ENCODE data around the gene N4BP2L1. TPM values are rescaled to one million over a fixed set of nuclear protein-coding genes. Genes with fewer than 3 reads are reported as not detected.

N4BP2L1 gene
- total RNA-seq, 4 donors from 2014 or later, result 15.0 to 38.7 (median 23.8) TPM

DNA sequence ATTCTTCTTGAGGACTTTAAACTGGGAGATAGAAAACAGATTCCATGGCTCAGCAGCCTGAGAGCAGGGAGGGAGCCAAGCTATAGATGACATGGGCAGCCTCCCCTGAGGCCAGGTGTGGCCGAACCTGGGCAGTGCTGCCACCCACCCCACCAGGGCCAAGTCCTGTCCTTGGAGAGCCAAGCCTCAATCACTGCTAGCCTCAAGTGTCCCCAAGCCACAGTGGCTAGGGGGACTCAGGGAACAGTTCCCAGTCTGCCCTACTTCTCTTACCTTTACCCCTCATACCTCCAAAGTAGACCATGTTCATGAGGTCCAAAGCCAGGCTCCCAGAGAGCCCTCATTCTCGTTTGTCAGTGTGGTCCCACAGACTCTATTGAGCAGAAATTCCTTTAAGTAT is 8.1 kb downstream of the N4BP2L1 start:
- no peak for DNase-seq
- no peaks in the 10 kb centered on the region for H3K9me3 ChIP-seq
- H3K27me3 ChIP-seq, result no peaks in the 10 kb centered on the region
- intact Hi-C loops (cut with DNase I), result no loop called here
- H3K36me3 ChIP-seq, result no peaks in the 10 kb centered on the region
- no peak overlapping the region for H3K27ac ChIP-seq
- no peak overlapping the region for H3K4me3 ChIP-seq (replicated peaks in 1 of 3)
- H3K4me1 ChIP-seq, result no peaks in the 10 kb centered on the region
- TF ChIP-seq, protein P1, sequence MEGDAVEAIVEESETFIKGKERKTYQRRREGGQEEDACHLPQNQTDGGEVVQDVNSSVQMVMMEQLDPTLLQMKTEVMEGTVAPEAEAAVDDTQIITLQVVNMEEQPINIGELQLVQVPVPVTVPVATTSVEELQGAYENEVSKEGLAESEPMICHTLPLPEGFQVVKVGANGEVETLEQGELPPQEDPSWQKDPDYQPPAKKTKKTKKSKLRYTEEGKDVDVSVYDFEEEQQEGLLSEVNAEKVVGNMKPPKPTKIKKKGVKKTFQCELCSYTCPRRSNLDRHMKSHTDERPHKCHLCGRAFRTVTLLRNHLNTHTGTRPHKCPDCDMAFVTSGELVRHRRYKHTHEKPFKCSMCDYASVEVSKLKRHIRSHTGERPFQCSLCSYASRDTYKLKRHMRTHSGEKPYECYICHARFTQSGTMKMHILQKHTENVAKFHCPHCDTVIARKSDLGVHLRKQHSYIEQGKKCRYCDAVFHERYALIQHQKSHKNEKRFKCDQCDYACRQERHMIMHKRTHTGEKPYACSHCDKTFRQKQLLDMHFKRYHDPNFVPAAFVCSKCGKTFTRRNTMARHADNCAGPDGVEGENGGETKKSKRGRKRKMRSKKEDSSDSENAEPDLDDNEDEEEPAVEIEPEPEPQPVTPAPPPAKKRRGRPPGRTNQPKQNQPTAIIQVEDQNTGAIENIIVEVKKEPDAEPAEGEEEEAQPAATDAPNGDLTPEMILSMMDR (IDR thresholded peaks at IDR 0.05), result no peak
- no peak for TF ChIP-seq POLR2A (IDR thresholded peaks at IDR 0.05)
- WGBS, 2 donors, result 92 to 95% methylated on average over 2 of the region's 2 CpGs

DNA sequence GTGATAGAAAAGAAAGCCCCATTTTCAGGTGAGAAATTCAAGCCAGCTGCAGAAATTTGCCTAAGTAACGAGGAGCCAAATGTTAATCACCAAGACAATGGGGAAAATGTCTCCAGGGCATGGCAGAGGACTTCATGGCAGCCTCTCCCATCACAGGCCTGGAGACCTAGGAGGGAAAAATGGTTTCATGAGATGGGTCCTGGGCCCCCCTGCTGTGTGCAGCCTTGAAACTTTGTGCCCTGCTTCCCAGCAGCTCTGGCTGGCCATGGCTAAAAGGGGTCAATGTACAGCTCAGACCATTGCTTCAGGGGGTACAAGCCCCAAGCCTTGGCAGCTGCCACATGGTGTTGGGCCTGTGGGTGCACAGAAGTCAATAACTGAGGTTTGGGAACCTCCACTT is 9.9 kb downstream of the N4BP2L1 start:
- Histone ChIP-seq H3K4me3 (replicated peaks in 1 of 3) (no peak overlapping the region), H3K36me3 (no peaks in the 10 kb centered on the region), H3K9me3 (no peaks in the 10 kb centered on the region), H3K27me3 (no peaks in the 10 kb centered on the region), H3K4me1 (no peaks in the 10 kb centered on the region), H3K27ac (no peak overlapping the region)
- intact Hi-C loops (cut with DNase I), result no loop called here
- DNase-seq, result no peak
- 96 to 100% methylated on average over 1 of the region's 1 CpG for WGBS, 2 donors
- TF ChIP-seq POLR2A (IDR thresholded peaks at IDR 0.05), result no peak
- TF ChIP-seq, protein P1 (IDR thresholded peaks at IDR 0.05), result no peak

DNA sequence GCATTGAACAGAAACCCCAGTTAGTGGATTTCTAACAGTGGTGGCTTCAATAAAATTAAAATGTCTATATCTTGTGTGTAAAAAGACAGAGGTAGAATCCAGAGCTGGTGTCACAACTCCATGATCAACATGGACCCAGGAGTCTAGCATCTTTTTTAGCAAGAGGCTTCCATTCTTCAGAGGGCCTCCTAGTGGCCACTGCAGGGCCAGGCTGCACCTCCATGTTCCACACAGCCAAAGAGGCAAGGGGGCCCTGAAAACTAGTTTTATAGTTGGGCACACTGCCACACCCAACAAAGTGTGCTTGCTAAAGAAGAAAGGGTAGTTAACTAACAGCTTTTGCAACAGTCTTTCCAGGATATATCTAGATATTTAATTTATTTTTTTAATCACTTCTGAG is 12.9 kb downstream of the N4BP2L1 start:
- no peaks in the 10 kb centered on the region for H3K9me3 ChIP-seq
- intact Hi-C loops (cut with DNase I), result no loop called here
- no peak for DNase-seq
- no peak overlapping the region for H3K4me3 ChIP-seq (replicated peaks in 1 of 3)
- no peak overlapping the region for H3K27ac ChIP-seq
- H3K27me3 ChIP-seq, result no peaks in the 10 kb centered on the region
- TF ChIP-seq POLR2A (IDR thresholded peaks at IDR 0.05), result no peak
- TF ChIP-seq, protein P1 (IDR thresholded peaks at IDR 0.05), result peak in 1 of 6 experiments; percentile 33
- H3K36me3 ChIP-seq, result no peaks in the 10 kb centered on the region
- peaks cover 2% of the 10 kb centered on the region in 2 donors for H3K4me1 ChIP-seq

DNA sequence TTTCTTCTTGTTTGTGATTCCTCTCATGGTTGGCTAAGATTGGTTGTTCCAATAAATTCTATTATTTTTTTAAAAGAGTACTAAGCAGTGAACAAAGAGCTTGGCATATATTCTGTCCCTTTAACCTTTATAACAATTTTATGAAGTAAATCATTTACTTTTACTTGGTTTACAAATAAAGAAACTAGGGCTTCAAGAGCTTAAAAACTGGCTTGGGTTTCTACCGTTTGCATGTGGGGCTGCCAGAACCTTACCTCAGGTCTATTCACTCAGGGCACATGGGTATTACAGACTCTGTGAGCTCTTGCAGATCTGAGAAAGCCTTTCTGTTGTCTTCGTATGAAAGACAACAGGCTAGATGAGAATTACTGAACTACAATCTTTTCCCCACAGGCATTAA is 13.3 kb downstream of the N4BP2L1 start:
- TF ChIP-seq, protein P1 (IDR thresholded peaks at IDR 0.05), result no peak
- no peak for TF ChIP-seq POLR2A (IDR thresholded peaks at IDR 0.05)
- intact Hi-C loops (cut with DNase I), result no loop called here

DNA sequence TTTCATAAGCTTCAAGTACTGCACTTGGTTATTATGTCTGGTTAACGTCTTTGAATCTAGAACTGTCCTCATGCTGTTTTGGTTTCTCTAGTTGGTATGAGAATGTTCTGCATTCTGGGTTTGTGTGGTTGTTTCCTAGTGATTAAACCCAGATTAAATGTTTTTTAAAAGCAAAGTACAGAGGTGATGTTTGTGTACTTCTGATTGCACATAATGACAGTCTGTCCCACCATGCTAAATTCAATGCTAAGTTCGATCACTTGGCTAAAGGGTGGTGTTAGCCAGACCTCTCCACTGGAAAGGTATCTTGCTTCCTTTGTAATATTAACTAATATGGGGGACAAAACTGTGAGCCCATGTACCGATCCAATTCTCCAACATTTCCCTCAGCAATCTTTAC is 14.6 kb downstream of the N4BP2L1 start:
- Histone ChIP-seq H3K27me3 (no peaks in the 10 kb centered on the region), H3K9me3 (no peaks in the 10 kb centered on the region), H3K36me3 (no peaks in the 10 kb centered on the region), H3K4me1 (peaks cover 7 to 8% of the 10 kb centered on the region in 2 donors), H3K4me3 (replicated peaks in 1 of 3) (no peak overlapping the region), H3K27ac (no peak overlapping the region)
- DNase-seq, result no peak
- intact Hi-C loops (cut with DNase I), result no loop called here
- WGBS, 2 donors, result 96 to 98% methylated on average over 3 of the region's 3 CpGs
- no peak for TF ChIP-seq POLR2A (IDR thresholded peaks at IDR 0.05)
- TF ChIP-seq, protein P1 (IDR thresholded peaks at IDR 0.05), result no peak

More for the DNA sequence above, 13.3 kb downstream of the N4BP2L1 start:
- Histone ChIP-seq H3K9me3 (no peaks in the 10 kb centered on the region), H3K36me3 (no peaks in the 10 kb centered on the region), H3K4me1 (peaks cover 6 to 7% of the 10 kb centered on the region in 2 donors), H3K27me3 (no peaks in the 10 kb centered on the region), H3K27ac (no peak overlapping the region), H3K4me3 (replicated peaks in 1 of 3) (no peak overlapping the region)
- WGBS, 2 donors, result 89 to 90% methylated on average over 2 of the region's 2 CpGs
- DNase-seq, result no peak

All from thyroid gland (tissue), 4 donors.